Measurements from ENCODE around the gene PPM1L.

The PPM1L gene

DNA sequence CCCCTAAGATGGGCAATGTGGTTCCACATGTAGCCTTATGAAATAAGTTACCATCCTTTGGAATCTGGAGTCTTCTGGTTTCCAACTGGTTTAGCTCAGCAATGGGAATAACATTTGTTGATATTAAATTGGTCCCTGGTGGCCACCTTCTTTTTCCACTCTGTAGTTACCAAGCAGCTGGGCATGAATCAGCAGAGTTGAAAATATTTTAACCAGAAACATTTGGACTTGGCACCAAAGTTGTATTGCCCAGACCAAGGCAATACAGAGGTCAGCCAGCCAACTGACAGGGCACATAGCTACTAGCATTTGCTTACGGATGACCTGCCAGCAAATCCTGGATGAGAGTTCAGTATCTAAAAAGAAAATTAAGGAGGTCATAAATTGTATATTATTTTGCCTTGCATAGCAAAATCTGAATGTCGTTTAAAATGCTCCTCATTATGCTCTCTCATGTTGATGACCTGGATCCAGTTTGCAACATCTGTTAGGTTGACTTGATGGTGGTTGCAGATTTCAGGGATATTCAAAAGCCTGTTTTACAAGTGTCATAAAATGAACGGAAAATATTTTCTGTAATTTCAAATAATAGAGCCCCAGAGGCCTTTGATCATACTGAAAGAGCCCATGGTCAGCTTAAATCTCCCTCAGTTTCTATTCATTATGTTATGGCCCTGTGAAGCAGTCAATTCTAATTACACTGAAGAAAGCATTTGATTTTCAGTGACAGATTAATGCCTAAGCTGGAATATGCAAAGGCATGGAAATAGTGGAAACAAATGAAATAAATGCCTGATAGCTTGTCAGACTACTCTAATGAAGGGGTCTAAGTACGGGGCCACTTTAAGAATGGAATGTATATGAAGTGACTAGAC lies 54.6 kb downstream of the PPM1L start:
- TF ChIP-seq GATA3 (IDR thresholded peaks at IDR 0.05; ENCODE audit: low read depth, low read length), result no peak
- TF ChIP-seq GATA2 (IDR thresholded peaks at IDR 0.05; ENCODE audit: low read depth, low read length), result no peak

GRCh38 chr3:160811237-160811548 lies 55.2 kb downstream of the PPM1L start:
- TF ChIP-seq GATA2 (IDR thresholded peaks at IDR 0.05; ENCODE audit: low read depth, low read length) (no peak), GATA3 (IDR thresholded peaks at IDR 0.05; ENCODE audit: low read depth, low read length) (no peak)

DNA sequence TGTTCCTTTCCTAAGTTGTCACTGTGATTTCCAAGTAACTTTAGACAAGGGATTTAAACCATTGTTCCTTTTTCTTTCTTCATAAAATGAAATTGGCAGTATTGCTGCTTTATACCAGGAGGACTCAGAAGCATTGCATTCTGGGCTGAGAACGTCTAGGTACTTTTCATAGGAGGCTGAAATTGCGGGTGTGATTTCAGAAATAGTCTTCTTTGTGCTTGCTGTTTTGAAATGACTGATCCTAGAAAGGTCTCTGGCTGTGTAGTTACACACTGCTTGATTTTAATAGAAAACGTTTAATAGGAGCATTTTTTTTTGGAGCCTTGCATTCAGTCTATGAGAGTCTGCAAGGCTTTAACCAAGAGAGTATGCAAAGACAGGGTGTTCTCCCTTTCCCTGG lies 56.3 kb downstream of the PPM1L start:
- TF ChIP-seq GATA2 (IDR thresholded peaks at IDR 0.05; ENCODE audit: low read depth, low read length), result no peak
- TF ChIP-seq GATA3 (IDR thresholded peaks at IDR 0.05; ENCODE audit: low read depth, low read length), result no peak

DNA sequence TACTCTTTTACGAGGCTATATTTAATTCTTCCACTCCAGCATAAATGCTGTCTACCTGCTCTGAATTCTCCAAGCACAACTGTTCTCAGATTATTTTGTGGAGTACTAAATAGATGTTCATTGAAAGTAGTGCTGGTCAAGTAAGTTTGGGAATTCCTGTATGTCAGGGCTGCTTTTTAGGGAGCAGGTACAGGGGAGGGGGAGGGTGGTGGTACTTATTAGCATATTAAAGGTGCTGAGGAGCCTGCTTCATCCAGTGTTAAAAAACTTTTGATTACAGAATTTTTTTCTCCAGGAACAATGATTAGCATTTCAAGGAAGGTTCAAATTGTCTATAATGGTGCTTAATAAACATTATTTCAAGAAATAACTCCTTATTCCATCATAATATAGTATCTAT lies 59.2 kb downstream of the PPM1L start:
- TF ChIP-seq GATA3 (IDR thresholded peaks at IDR 0.05; ENCODE audit: low read depth, low read length) (no peak), GATA2 (IDR thresholded peaks at IDR 0.05; ENCODE audit: low read depth, low read length) (no peak)

GRCh38 chr3:160820022-160820421 lies 64.0 kb downstream of the PPM1L start:
- TF ChIP-seq GATA2 (IDR thresholded peaks at IDR 0.05; ENCODE audit: low read depth, low read length) (no peak), GATA3 (IDR thresholded peaks at IDR 0.05; ENCODE audit: low read depth, low read length) (no peak)

- no peak for TF ChIP-seq GATA3 (IDR thresholded peaks at IDR 0.05; ENCODE audit: low read depth, low read length)
- no peak for TF ChIP-seq GATA2 (IDR thresholded peaks at IDR 0.05; ENCODE audit: low read depth, low read length)
These were observed 64.4 kb downstream of the PPM1L start for GRCh38 chr3:160820430-160820829.

DNA sequence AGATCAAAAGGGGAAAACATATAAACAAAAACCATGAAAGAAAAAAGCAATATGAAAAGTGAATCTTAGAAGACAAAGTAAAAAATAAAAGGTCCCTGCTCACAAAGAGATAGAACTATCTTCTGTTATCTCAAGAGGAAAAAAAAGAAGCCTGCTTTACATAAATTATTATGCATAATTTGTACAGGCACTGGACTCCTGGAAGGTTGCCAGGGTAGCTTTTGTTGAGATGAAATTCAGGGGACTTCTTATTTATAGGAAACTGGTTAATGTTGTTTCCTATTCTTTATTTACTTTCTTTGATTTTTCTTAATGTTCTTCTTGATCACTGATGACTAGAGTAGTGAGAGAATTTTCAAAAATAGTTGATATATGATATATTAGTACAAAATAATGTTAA lies 66.9 kb downstream of the PPM1L start:
- no peak for TF ChIP-seq GATA3 (IDR thresholded peaks at IDR 0.05; ENCODE audit: low read depth, low read length)
- TF ChIP-seq GATA2 (IDR thresholded peaks at IDR 0.05; ENCODE audit: low read depth, low read length), result no peak

- TF ChIP-seq GATA3 (IDR thresholded peaks at IDR 0.05; ENCODE audit: low read depth, low read length), result peak; percentile 28; the same call in 1 of the 2 replicates
- no peak for TF ChIP-seq GATA2 (IDR thresholded peaks at IDR 0.05; ENCODE audit: low read depth, low read length)
These were observed 69.3 kb downstream of the PPM1L start for GRCh38 chr3:160825311-160825800.

DNA sequence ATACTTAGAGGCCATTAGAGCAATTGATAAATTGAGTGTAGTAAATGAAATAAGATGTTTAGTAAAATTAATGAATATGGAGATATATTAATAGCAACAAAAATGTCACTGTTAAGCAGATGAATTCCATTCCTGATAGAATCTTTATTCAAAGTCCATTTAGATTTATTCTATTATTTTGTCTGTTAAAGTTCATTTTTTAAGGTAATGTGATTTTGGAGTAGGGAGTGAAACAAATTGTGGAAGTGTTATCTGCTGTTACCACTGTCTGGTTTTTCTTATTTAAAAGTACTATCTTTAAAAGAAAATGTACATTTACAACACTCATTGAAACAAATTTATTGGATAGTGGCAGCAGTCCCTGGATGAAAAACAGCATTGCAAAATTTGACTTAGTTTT lies 70.4 kb downstream of the PPM1L start:
- TF ChIP-seq GATA2 (IDR thresholded peaks at IDR 0.05; ENCODE audit: low read depth, low read length) (no peak), GATA3 (IDR thresholded peaks at IDR 0.05; ENCODE audit: low read depth, low read length) (no peak)

DNA sequence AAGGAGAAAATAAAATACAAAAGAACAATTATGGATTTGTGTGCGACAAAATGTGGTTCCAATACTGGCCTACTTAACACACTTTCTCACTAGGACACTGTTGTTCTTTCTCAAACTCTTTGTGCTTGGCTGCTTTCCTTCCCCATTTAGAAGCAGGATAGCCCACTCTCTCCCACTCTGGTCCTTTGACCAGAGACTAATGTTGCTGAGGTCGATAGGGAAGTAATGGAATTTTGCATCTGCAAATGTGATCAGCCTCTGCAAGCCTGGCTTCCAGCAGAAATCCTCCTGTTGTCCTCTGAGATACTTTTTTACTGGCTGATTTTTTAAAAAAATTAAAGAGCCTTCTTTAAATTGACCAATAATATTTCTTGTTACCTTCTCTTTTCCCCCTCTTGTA lies 71.0 kb downstream of the PPM1L start:
- no peak for TF ChIP-seq GATA2 (IDR thresholded peaks at IDR 0.05; ENCODE audit: low read depth, low read length)
- TF ChIP-seq GATA3 (IDR thresholded peaks at IDR 0.05; ENCODE audit: low read depth, low read length), result no peak

DNA sequence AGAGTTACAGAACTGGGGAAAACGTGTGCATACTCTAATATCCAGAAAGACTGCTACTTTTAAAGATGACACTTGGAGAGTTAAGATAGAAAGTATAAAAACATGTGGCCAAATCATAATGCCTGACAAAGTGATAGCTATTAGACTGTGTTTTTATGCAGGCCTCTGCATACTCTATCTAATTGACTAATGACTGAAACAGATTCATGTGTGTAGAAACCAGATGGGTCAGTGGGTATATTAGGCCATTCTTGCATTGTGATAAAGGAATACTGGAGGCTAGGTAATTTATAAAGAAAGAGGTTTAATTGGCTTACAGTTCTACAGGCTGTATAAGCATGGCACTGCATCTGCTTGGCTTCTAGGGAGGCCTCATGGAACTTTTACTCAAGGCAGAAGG lies 71.5 kb downstream of the PPM1L start:
- TF ChIP-seq GATA3 (IDR thresholded peaks at IDR 0.05; ENCODE audit: low read depth, low read length) (no peak), GATA2 (IDR thresholded peaks at IDR 0.05; ENCODE audit: low read depth, low read length) (no peak)

DNA sequence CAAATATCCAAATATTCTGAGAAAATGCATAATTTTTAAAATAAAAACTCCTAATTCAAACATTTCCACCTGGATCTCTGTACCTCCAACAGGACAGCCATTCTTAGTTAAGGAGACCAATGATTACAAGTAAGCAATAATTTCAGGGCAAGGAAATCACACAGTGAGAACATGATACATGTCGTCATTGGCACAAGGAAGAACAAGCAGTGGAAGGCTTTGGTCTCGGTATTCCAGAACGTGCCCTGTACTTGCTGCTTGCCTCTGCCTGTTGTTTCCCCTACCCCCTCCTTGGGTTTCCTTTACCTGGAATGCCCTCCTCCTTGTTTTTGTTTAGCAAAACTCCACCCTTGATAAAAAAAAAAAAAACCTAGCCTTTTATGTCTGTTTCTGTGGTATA lies 72.8 kb downstream of the PPM1L start:
- TF ChIP-seq GATA2 (IDR thresholded peaks at IDR 0.05; ENCODE audit: low read depth, low read length) (no peak), GATA3 (IDR thresholded peaks at IDR 0.05; ENCODE audit: low read depth, low read length) (no peak)

GRCh38 chr3:160829486-160830009 lies 73.5 kb downstream of the PPM1L start:
- no peak for TF ChIP-seq GATA2 (IDR thresholded peaks at IDR 0.05; ENCODE audit: low read depth, low read length)
- TF ChIP-seq GATA3 (IDR thresholded peaks at IDR 0.05; ENCODE audit: low read depth, low read length), result no peak

- TF ChIP-seq GATA2 (IDR thresholded peaks at IDR 0.05; ENCODE audit: low read depth, low read length) (no peak), GATA3 (IDR thresholded peaks at IDR 0.05; ENCODE audit: low read depth, low read length) (no peak)
These were observed 74.8 kb downstream of the PPM1L start for GRCh38 chr3:160830796-160831195.

GRCh38 chr3:160831401-160831800 lies 75.4 kb downstream of the PPM1L start:
- TF ChIP-seq GATA3 (IDR thresholded peaks at IDR 0.05; ENCODE audit: low read depth, low read length), result no peak
- TF ChIP-seq GATA2 (IDR thresholded peaks at IDR 0.05; ENCODE audit: low read depth, low read length), result no peak
